ENCODE measurements around the gene NHLRC3. TPM values are rescaled to one million over a fixed set of nuclear protein-coding genes. Genes with fewer than 3 reads are reported as not detected.

The NHLRC3 gene
- total RNA-seq, 4 donors from 2014 or later, result 5.9 to 24.5 (median 11.1) TPM

GRCh38 chr13:39023316-39023715 is 14.9 kb upstream of the NHLRC3 start:
- WGBS, result 73% methylated on average over 2 of the region's 2 CpGs
- Histone ChIP-seq H3K27ac (peak overlapping the region; percentile 32), H3K27me3 (no peaks in the 10 kb centered on the region), H3K9me3 (no peaks in the 10 kb centered on the region), H3K4me1 (peaks cover 20% of the 10 kb centered on the region), H3K36me3 (peaks cover 59% of the 10 kb centered on the region), H3K4me3 (no peak overlapping the region)
- no peak for TF ChIP-seq POLR2AphosphoS5 (IDR thresholded peaks at IDR 0.05)
- no peak for TF ChIP-seq EP300 (IDR thresholded peaks at IDR 0.05)
- TF ChIP-seq POLR2A (IDR thresholded peaks at IDR 0.05), result no peak
- no peak for TF ChIP-seq CTCF (IDR thresholded peaks at IDR 0.05)
- DNase-seq (ENCODE audit: low spot score in 2 of 2), result no peak

GRCh38 chr13:39023761-39024160 is 14.5 kb upstream of the NHLRC3 start:
- Histone ChIP-seq H3K4me3 (no peak overlapping the region), H3K9me3 (no peaks in the 10 kb centered on the region), H3K4me1 (peaks cover 20% of the 10 kb centered on the region), H3K27ac (peak overlapping the region; percentile 32), H3K27me3 (no peaks in the 10 kb centered on the region), H3K36me3 (peaks cover 59% of the 10 kb centered on the region)
- DNase-seq (ENCODE audit: low spot score in 2 of 2), result no peak
- TF ChIP-seq CTCF (IDR thresholded peaks at IDR 0.05) (no peak), POLR2AphosphoS5 (IDR thresholded peaks at IDR 0.05) (peak in 1 of 3 donors; percentile 25)

GRCh38 chr13:39025433-39025839 is 12.8 kb upstream of the NHLRC3 start:
- TF ChIP-seq POLR2AphosphoS5 (IDR thresholded peaks at IDR 0.05), result no peak
- TF ChIP-seq CTCF (IDR thresholded peaks at IDR 0.05), result no peak
- no peak for TF ChIP-seq EP300 (IDR thresholded peaks at IDR 0.05)
- TF ChIP-seq POLR2A (IDR thresholded peaks at IDR 0.05), result no peak
- H3K4me1 ChIP-seq, result peaks cover 20% of the 10 kb centered on the region
- no peak overlapping the region for H3K4me3 ChIP-seq
- peak overlapping the region; percentile 28 for H3K27ac ChIP-seq
- no peaks in the 10 kb centered on the region for H3K9me3 ChIP-seq
- 71% methylated on average over 2 of the region's 2 CpGs for WGBS
- H3K27me3 ChIP-seq, result no peaks in the 10 kb centered on the region
- peaks cover 66% of the 10 kb centered on the region for H3K36me3 ChIP-seq
- peak in 1 of 2 donors; percentile 46 for DNase-seq (ENCODE audit: low spot score in 2 of 2)

GRCh38 chr13:39032150-39032549 is 6.1 kb upstream of the NHLRC3 start:
- Histone ChIP-seq H3K27ac (no peak overlapping the region), H3K4me1 (peaks cover 29% of the 10 kb centered on the region), H3K27me3 (no peaks in the 10 kb centered on the region), H3K9me3 (no peaks in the 10 kb centered on the region), H3K36me3 (peaks cover 24% of the 10 kb centered on the region), H3K4me3 (no peak overlapping the region)
- TF ChIP-seq CTCF (IDR thresholded peaks at IDR 0.05), result no peak
- TF ChIP-seq POLR2AphosphoS5 (IDR thresholded peaks at IDR 0.05), result no peak
- WGBS, result 93% methylated on average over 1 of the region's 1 CpG
- DNase-seq (ENCODE audit: low spot score in 2 of 2), result no peak

GRCh38 chr13:39034085-39034484 is 4.2 kb upstream of the NHLRC3 start:
- Histone ChIP-seq H3K36me3 (peaks cover 14% of the 10 kb centered on the region), H3K9me3 (no peaks in the 10 kb centered on the region), H3K4me1 (peaks cover 33% of the 10 kb centered on the region), H3K27me3 (no peaks in the 10 kb centered on the region), H3K27ac (no peak overlapping the region), H3K4me3 (no peak overlapping the region)
- no peak for DNase-seq (ENCODE audit: low spot score in 2 of 2)
- TF ChIP-seq POLR2A (IDR thresholded peaks at IDR 0.05) (no peak), CTCF (IDR thresholded peaks at IDR 0.05) (no peak), POLR2AphosphoS5 (IDR thresholded peaks at IDR 0.05) (no peak), EP300 (IDR thresholded peaks at IDR 0.05) (no peak)
- whole genome bisulfite sequencing, result 92% methylated on average over 1 of the region's 1 CpG
